Forelimb muscle (tissue), 1 donor: Measurements from ENCODE around the gene DDHD1. TPM values are rescaled to one million over a fixed set of nuclear protein-coding genes. Genes with fewer than 3 reads are reported as not detected.
A peak's percentile ranks its signal among the peaks of the same experiment; 100 is the strongest.

Source experiments
- DNase-seq: peaks from one replicate; pipeline ENCODE4 v3.0.0-alpha.2; 2013; ENCODE audit warnings: low read depth
- polyA plus RNA-seq: library from polyadenylated mRNA; unstranded; fragments of 120-200 nt; gene quantifications from one replicate; pipeline ENCODE4 v1.2.1, GENCODE V29; 2013; ENCODE audit not compliant: insufficient read length

DDHD1 gene
- polyA plus RNA-seq, 1 donor, result 7.2 TPM

- no peak for DNase-seq
These were observed 119.1 kb downstream of the DDHD1 start for GRCh38 chr14:53034036-53034435.

DNA sequence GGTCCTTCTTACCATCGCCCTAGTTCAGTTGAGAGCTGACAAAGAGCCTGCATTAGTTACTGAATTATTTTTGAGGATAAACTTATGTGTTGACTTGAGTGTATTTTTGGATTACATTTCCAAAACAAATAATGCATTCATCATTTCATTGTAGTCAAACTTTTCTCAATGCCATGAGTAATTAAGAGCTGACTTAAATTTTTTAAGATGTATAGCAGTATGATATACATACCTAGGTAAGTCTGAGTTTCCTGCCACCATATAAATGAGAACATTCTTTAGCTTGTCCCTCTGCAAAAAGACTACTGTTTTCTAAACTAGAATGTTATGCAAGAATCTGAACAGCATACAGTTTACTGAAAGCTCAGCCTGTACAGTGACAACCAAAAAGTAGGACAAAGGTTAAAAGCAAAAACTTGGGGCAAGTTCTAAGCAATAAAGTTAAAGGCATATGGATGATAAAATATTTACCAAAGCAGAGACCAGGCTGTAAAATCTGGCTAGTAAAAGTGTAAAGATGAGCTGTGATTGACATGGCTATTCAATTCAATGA is 120.2 kb downstream of the DDHD1 start:
- DNase-seq, result no peak

- no peak for DNase-seq
These were observed 120.8 kb downstream of the DDHD1 start for GRCh38 chr14:53032161-53032803.

GRCh38 chr14:53027562-53027961 is 125.6 kb downstream of the DDHD1 start:
- DNase-seq, result no peak

DNA sequence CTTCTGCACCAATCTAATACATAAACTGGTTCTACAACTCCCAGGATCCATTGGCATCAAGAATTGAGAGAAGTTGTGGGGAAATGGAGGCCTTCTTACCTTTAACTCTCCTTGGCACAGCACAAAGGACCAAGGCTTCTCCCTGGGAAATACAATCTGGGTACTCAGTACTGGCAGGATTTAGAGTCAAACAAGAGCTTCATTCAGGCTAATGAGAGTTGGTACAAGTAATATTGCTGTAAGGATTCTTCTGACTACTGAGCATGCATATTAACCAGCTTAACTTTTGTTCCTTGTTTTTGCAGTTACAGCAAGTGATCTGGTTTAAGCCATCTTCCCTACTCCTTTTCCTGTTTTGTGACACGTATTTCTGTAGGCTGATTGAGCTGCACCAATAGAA is 126.1 kb downstream of the DDHD1 start:
- no peak for DNase-seq

DNA sequence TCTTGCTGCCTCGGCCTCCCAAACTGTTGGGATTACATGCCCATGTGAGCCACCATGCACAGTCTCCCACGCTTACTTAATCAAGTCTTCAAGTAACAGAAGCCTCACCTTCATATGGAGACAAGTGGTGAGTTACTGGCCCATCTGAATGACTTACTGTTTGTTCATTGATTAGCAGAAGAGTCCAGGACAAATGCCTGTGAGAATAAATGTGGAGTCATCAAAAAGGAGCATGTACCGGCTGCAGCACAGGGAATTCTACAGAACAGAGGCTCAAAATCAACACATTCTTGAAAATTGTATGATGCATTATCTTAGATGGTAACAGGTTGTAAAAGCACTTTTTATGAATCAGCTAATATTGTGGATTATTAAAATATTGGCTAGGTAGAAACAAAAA is 129.8 kb downstream of the DDHD1 start:
- DNase-seq, result no peak

- DNase-seq, result no peak
These were observed 130.5 kb downstream of the DDHD1 start for GRCh38 chr14:53022593-53022992.

- no peak for DNase-seq
These were observed 132.8 kb downstream of the DDHD1 start for GRCh38 chr14:53020193-53020932.

GRCh38 chr14:53019406-53019805 is 133.7 kb downstream of the DDHD1 start:
- no peak for DNase-seq

DNA sequence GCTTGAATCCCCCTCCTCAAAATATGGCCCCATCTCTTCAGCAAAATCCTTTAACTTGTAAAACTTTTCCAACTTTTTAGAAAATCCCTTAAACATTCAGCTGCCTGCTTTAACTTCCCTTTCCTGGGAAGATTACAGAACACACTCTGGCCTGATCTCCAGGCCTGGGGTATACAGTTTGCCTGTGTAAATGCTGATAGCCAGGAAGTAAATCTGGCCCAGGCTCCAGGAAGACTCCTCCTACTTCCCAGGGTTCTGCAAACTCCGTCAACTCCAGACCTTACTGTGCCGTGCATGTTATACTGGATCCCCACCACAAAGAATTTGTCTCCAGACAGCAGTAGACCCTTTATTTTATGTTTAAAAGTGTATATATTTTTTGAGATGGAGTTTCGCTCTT is 135.3 kb downstream of the DDHD1 start:
- no peak for DNase-seq

DNA sequence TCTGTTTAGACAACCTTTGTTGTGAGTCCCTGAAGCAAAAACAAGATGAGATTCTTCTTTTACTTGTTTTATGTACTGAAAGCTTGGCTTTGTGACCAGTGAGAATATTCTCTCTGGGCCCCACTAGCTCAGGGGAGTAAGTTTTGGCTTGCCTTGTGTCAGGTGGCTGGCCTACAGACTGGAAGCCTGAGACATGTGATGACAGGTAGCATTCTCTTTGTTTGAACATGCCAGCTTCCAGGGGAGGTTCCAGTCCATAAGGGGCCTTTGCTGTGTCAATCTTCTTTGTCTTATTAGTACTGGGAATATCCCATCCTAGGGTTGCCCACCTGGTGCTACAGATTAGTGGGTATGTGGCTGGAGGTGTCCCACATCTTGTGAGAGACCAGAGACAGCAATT is 136.2 kb downstream of the DDHD1 start:
- DNase-seq, result no peak

DNA sequence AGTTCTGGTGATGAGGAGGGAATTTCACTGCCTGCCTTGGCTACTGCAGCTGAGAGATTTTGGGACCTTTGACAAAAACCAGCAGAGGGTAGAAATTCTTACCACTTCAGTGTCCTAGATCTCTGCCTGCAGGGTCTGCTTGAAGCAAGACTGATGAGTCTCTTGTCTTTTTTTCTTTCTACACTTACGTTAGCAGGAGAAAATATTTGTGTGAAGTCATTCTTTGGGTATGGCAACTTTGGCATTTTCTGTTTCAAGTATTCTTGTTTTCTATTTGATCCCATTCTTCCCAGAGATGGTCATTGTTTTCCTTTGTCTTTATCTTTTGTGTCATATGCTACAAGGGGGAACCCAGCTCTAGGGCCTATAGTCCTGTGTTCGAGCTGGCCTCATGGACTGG is 136.6 kb downstream of the DDHD1 start:
- DNase-seq, result no peak

- peak; percentile 82 for DNase-seq
These were observed 142.1 kb downstream of the DDHD1 start for GRCh38 chr14:53011053-53011462.

DNA sequence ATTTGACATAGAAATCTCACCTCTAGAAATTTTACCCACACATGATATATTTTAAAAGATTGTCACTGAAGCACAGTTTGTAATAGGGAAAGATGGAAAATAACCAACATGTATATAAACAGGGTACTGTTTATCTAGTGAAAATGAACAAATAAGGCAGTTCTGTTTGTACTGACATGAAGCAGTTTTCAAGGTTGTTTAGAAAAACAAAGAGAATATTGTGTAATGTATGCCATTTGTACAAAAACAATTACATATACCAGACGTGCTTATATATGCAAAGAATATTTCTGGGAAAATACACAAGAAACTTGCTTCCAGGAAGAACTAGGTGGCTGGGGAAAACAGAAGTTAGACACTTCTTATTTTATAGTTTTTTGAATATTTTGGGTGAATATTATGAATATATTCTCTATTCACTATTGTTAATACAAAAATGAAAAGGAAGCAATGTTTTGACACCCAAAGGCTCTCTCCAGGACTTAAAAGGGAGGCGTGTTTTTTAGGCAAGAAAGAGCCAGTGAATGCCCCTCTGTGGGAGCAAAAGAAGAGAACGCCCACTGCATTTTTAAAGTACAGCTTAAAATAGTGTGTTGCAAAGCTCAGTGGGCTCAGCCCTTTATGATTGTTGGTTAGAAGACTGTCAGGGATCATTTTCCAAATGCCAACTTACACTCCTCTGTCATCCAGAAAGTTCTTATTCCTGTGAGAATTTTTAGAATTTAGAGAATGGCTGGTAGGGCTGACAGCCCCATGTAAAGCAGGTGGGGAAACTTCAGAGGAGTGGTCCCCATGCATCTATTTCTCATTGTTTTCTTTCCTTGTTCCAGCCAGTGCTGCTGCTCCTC is 142.7 kb downstream of the DDHD1 start:
- no peak for DNase-seq

DNA sequence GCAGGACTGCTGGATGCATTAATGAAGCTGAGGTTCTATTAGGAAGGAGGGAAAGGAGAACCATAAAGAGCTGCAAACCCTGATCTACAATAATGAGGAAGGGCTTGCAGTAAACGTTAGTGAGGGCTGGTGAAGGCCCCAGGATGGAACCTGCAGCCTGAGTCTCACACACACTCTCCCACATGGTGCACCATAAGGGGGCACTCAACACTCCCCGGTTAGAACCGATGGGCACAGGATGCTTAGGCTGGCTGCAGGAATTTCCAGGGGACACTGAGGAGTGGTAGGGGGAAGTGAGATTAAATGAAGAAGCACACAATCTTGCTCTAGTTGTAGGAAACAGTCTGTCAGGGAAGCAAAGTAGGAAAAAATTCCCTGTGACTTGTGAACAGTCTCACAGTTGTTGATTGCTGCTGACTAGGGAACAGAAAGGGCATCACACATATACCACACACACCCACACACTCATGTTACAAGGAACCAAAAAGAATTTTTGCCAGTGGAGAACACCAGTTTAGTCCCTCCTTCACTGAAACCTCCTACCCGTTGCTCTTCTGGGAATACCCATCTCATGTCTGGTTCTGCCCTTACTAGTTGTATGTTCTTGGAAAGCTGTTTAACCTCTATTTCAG is 146.1 kb downstream of the DDHD1 start:
- DNase-seq, result no peak

DNA sequence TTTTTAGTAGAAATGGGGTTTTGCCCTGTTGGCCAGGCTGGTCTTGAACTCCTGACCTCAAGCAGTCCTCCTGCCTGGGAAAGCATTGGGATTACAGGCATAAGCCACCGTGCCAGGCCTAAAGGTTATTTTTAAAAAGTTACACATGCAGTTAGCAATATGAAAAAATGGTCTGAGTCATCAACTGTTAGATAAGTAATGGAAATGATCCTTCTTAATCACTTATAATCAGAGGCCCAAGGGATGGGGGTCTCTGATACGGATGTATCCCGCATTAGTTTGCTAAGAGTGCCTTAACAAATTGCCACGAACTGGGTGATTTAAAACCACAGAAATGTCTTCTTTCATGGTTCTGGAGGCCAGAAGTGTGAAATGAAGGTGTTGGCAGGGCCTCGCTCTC is 148.1 kb downstream of the DDHD1 start:
- no peak for DNase-seq

DNA sequence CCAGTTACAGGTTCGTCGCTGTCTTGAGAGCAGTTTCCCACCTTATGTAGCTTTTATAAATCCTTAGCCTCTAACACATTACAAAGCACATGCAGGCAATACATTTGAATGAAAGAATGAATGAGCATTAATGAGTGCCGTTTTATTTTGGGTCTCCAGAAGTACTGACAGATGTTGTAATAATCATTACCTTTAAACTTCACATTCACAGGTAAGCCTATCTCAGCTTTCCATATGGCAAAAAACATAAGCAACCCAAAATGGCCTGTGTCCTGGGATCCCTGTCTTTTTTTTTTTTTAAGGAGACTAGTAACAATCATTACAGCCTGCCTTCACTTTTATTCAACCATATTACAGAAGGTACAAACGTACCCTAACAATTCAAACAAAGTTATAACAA is 149.3 kb downstream of the DDHD1 start:
- DNase-seq, result no peak

- DNase-seq, result no peak
These were observed 150.5 kb downstream of the DDHD1 start for GRCh38 chr14:53002576-53002975.

- no peak for DNase-seq
These were observed 151.2 kb downstream of the DDHD1 start for GRCh38 chr14:53001787-53002378.

GRCh38 chr14:52998376-52999015 is 154.6 kb downstream of the DDHD1 start:
- DNase-seq, result peak; percentile 93

GRCh38 chr14:52996493-52996892 is 156.6 kb downstream of the DDHD1 start:
- DNase-seq, result no peak
